IPS DF 4.7 (cell line): ENCODE measurements around the gene PITHD1.
"Not testable (repeated sequence)": the region's sequence is repeated elsewhere in the genome, so short reads cannot be mapped to it uniquely, and the experiment has no call there.

ENCODE experiments used
- DNase-seq: peaks from one replicate; pipeline ENCODE4 v3.0.0-alpha.2; 2013; ENCODE audit warnings: low spot score; ENCODE audit errors: extremely low read depth

The PITHD1 gene

DNA sequence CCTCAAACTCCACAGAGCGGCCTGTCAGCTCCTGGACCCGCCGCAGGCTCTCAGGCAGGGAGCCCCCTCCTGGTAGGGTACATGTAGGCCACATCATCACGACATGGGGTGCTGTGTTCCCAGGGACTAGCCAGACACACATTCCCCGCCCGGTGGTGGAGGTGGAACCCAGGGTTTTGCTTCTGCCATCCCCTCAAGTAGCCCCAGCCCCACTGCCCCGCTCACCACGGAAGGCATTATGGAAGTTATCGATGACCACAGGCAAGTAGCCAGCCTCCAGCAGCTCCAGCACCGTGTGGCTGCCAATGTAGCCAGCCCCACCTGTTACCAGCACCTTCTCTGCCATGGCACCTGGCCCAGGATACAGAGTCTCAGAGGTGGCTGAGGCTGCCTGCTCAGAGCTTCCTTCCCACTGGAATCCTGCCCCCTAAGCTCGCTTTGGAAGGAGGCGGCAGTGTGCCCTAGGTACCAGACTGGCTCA lies 20.5 kb downstream of the PITHD1 start:
- DNase-seq: no peak

DNA sequence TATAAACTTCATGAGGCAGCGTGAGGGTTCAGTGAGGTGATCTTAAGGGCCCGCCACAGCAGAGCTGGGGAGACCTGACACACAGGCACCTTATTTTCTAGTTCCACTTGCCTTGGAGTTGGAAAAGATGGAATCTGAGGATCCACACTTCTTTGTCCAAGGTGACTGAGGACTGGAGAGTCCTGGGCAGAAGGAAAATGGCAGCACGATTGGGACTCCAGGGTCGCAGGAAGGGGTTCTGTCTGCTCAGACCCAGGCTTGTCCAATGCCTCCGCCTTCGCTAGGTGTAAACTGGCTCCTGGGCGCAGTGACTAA lies 21.0 kb downstream of the PITHD1 start:
- no peak for DNase-seq

DNA sequence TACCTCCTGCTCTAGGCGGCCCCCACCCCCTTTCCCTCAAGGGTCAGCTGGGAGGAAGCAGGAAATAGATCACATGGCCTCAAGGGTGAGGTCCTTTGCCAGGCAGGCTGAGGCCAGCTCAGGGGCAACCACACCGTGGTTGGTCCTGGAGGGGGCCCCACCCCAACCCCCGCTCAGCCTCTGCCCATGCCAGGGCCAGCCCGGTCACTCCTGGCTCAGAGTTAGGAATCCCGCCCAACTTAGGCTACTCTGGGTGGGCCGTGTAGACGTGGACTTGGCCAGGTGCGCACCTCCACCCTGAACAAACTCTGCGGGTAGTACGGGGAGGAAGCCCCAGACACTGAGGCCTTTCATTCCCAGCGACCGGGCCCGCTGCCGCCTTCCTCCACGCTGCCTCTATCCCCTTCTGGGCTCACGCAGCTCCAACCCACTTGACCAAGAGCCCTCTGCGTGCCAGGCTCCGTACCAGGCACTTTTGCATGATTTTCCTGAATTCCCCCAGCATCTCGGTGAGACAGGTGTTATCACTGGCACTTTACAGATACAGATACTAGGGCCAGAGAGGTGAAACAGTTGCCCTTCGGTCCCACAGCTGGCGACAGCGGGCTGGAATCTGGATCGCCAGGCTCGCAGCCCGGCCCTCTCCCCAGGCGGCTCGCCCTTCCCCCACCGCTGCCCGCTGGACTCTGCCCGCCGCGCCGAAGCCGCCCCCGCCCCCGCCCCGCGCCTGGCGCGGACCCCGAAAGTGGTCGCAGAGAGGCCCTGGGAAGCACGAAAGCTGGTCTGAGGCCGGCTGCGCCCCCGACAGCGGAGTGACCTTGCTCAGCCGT lies 21.6 kb downstream of the PITHD1 start:
- DNase-seq: no peak

DNA sequence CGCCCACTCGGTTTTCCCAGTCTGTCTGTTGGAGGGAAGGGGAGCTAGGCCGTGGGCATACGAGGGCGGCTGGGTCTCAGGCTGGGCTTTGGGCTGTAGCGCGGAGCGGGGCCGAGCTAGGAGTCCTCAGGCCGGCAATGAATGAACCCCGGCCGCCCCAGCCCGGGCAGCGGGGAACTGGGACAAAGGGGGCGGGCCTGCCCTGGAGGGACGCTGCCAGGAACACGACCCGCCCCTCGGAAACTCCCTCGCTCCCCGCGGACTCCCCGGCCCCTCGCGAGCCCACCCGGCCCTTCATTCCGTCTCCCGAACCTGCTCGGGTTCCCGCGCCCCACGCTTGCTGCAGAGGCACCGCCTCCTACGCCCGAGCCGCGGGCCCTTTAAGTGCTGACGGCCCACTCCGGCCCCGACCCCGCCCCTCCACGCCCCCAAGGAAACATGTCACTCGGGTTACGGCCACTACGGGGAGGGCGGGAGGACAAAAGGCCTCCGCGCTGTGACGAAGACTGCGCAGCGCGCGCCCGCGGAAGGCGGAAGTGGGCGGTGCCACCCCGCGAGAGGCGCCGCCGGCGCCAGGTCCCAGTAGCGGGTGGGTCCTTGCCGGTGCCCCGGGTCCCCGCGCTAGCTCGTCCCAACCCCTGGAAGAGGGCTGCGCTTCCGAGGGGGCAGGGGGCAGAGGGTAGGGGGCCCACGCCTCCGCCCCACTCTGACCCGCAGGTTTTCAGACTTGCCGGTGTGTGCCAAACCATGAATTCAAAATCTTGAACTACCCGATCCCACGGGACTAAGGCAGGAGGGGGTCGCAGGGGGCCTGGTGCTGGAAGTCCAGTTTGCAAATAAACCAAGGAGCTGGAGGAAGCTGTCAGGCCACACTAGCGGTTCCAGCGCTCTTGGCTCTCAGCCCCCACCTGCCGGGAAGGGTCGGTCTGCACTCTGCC lies 22.5 kb downstream of the PITHD1 start, which contains the start of gene GALE:
Gene GALE (minus strand): TSS at position 355 of the 938 bp plus-strand sequence. CDS start 1,747 bp downstream, outside the sequence.
- DNase-seq: no peak

DNA sequence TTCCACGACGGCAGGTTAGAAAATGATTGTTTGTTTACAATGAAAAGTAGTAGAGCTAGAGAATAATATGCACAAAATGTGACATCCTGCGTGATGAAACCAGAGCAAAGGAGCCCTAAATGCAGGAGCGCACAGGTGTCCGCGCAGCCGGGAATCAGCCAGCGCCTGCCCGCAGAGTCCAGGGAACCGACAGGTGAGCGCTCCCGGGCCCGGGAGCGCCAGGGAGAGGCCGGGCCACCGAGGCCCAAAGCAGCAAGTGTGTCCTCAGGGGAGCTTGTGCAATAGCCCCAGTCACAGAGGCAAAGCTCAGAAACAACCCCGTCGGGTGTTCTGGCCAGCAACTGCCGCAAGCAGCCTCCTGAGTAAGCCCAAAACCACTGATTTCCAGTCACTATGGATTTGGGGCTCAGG lies 23.1 kb downstream of the PITHD1 start:
- no peak for DNase-seq

DNA sequence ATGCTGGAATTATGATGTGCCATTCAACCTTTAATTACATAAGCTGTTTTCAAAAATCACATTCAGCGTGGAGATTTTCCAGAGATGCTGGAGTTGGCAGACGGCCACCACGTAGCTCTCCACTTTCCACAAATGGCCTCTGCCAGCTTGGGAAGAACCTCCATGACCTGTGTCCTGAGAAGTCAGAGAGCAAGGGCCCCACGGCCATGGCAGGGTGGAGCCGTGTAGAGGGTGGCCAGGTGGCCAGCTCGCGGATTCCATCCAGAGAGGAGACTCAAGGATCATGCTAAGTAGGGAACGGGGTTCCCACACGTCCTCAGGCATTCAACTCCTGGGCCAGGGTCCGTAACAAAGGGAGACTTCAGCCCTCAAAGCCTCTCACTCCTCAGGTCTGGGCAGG lies 23.7 kb downstream of the PITHD1 start:
- no peak for DNase-seq

DNA sequence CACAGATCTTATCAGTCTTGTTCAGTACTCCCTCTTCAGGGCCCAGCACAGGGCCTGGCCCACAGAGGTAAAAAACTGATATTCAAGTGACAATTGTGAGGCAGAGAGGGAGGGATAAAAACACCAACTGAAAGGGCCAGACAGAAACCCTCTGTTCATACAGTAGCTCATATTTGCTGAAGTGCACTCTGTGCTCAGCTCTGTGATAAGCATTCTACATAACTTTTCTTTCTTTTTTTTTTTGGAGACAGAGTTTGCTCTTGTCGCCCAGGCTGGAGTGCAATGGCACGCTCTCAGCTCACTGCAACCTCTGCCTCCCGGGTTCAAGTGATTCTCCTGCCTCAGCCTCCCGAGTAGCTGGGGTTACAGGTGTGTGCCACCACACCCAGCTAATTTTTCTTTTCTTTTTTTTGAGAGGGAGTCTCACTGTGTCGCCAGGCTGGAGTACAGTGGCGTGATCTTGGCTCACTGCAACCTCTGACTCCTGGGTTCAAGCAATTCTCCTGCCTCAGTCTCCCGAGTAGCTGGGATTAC lies 24.7 kb downstream of the PITHD1 start:
- DNase-seq: not testable (repeated sequence)

DNA sequence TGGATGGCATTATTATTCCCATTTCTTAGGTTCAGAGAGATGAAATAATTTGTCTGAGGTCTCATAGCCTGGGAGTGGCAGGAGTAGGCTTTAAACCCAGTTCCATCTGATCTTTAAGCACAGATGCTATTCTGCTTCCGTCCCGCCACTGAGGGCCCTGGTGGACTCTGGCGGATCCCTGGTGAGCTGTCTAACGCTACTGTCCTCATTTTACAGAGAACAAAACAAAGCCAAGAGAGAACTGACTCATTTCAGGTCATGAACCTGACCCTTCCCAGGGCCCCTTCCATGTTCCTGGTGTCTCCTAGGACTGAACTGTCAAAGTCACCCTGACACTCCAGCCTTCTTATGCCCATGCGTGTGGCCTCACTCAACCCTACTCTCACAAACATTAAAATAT lies 25.5 kb downstream of the PITHD1 start:
- no peak for DNase-seq

DNA sequence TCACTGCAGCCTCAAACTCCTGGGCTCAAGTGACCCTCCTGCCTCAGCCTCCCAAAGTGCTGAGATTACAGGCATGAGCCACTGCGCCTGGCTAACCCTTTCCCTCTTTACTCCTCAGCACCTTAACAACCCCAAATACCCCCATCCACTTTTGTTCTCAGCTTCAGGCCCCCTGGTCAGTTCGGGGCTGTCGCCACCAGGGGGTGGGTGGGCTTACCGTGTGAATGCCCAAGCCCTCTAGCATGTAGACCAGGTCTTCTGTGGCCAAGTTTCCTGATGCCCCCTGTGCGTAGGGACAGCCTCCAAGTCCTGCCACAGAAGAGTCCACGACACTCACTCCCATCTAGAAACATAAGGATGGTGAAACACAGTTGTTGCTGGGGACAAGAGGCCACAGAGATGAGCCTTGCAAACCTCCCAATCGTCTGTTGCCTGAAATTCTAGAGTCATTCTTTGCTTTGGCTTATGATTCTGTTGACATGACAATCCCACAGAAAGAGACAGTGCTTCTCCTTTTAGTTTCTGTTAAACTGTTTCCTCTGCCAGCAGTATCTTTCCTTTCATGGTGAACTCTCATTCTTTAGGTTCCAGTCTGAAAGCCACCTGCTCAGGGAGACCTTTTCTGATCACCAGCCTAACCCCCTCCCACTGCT lies 26.1 kb downstream of the PITHD1 start:
- no peak for DNase-seq

DNA sequence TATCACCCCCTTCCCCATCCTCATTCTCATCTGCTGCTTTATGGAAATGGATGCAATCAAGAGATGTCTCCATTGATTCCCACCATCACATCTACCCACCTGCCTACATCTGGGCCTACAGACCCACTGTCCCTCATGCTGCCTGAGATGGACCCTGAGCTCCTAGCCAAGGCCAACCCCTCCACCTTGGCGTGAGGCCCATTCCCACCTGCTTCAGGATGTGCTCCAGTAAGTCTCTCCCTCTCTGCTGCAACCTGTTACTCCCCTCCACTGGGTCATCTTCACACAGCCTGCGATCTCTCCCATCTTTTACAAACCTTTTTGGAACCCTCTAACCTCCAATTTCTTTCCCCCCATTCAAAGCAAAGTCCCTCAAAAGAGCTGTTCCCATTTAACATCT lies 26.8 kb downstream of the PITHD1 start:
- DNase-seq: no peak

DNA sequence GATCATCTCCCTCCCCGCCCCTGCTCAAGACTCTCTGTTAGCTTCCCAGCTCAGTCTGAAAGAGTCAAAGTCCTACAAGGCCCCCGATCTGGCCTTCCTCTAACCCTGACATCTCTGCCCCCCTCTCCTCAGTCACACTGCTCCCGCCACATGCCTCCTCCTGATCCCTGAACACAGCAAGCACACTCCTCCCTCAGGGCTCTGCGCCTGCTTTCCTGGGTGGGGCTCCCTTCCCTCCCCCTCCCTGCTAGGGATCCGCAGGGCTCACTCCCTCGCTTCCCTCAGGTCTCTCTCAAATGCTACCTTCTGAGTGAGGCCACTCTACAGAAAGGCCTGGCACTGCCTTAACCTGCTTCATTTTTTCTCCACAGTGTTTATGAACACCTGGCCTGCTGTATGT lies 28.1 kb downstream of the PITHD1 start:
- no peak for DNase-seq

DNA sequence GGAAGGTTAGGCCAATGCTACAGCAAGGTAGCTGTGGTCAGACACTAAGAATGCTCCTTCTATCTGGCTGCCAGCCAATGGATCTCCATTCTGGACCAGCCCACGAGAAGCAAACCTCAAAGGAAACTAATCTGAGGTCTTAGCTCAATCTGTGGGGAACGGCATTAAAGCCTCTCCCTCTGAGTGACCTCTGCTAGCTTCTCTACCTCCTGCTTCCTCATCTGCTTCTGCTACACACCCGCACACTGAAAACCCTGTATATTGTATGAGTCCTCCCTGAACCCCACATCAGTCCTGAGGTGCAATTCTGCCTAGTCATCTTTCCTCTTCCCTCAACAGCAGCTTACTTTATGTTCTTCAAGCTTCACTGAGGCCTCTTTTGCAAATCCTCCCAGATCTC lies 29.2 kb downstream of the PITHD1 start:
- no peak for DNase-seq

DNA sequence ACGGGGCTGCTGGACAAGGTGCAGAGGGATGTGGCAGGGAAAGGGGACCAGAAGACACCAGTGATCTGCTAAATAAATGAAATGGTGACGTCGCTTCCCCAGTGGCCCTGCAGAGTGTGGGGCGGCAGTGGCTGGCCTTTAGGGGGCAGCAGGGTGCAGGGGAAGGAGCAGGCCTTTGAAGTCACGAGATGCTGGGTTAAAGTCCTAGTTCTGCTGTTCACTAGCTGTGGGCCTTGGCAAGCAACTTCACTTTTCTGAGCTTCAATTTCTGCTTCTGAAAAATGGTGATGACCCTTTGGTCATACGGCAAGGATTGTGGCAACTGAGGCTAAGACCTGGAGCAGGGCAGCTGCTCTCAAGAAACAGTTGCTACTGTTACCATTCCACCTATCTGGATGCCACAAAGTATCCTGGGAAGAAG lies 31.5 kb downstream of the PITHD1 start:
- DNase-seq: no peak

DNA sequence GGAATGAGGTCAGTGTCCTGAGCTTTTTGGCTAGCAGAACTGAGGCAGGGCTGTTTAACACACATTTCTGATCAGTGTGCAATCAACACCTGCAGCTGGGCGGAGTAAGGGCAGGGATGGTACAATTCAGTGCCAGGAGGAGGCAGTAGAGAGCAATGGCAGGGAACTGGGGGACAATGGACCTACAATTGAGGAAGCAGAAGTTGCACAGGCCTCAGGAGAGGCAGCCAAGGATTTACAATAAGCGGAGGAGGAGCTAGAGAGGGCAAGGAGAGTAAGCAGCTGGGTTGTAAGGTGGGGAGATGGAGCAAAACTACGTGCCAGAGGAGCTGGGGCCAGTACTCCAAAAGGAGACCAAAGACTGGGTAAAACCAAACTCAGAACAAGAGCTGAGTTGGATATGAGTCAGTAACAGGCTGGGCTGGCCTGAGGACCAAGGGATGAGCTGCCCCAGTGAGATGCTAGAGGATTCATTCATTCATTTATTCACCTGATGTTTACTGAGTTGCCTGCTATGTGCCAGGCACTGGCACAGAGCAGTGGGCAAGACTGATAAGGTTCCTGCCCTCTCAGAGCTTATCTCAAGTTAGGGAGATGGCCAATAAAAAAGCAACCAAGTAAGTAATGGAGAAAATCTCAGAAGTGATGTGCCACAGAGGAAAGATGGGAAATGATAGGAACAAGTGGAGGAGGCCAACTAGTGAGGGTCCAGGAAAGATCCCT lies 32.8 kb downstream of the PITHD1 start:
- no peak for DNase-seq

DNA sequence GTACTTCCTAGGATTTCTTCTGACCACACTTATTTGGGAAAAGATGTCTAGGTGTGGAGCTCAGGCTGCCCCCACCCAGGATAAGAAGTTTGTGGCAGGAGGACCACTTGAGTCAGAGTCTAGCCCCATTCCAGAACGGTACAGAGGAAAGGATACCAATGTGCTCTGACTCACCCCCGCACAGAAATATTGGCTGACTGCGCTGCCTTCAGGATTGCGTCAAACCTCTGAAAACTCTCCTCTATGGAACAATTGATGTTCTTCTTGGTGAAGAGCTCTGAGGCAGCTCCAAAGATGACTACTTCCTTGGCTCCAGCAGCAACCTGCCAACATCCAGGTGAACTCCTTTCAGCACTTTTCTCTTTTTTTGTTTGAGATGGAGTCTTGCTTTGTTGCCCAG lies 35.8 kb downstream of the PITHD1 start:
- no peak for DNase-seq

DNA sequence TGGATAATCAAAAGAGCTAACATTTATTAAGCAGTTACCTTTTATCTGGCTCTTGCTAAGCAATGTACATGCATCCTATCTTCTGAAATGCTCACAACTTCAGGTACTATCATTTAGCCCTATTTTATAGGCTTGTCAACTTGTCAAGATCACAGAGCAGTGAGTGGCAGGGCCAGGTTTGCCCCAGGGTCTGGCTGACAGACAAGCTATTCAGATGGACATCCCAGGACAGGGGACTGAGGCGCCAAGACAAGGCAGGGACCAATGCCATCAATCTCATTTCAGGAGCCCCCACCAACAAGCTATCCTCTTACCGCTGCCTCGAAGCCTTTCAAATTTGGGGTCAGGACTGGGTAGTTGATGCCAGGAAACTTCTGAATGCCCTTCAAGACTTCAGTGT lies 38.1 kb downstream of the PITHD1 start:
- DNase-seq: no peak

DNA sequence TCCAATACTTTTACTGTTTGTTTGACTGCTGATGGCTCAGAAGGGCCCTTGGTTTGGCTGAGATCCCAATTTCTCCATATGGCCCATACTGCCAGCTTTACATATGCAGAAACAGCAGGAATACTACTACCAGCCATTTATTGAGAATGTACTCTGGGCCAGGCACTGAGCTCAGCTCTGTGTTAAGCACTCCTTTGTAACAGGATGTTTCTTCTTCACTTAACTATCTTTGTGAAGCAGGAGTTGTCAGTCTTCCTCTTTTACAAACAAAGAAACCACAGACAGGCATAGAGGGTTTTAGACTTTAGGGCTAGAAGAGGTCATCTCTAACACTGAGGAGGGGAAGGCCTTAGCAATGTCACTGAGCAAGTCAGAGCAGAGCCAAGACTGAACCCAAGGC lies 38.7 kb downstream of the PITHD1 start:
- DNase-seq: no peak

DNA sequence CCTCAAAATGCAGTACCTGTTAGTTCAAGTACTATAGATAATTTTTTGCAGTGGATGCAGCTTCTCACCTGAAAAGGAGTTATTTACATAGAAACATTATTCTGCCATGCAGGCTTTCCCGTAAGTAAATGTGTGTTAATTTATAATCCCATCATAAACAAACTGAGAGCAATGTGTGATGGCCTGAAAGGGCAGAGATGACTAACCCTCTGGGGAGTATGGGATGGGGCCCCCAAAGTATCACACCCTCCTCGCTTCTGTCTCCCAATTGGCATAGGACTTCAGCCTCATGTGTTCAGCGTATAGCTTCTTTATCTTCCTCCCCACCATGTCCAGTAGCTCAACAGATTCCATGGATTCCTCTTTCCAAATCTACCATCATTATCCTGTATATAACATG lies 39.4 kb downstream of the PITHD1 start:
- no peak for DNase-seq

DNA sequence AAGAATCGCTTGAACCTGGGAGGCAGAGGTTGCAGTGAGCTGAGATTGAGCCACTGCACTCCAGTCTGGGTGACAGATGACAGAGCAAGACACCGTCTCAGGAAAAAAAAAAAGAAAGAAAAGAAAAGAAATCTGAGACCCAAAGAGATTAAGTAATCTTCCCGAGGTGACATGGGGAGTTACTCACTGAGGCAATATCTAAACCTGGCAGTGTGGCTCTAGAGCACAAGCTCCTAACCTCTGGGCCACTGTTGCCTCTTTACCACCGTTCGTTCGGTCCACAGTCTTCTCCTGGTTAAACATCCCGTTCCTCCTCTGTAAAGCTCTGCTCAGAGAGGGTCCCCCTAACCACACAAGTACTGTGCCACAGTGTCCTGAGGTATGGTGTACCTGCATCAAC lies 45.5 kb downstream of the PITHD1 start:
- DNase-seq: no peak

DNA sequence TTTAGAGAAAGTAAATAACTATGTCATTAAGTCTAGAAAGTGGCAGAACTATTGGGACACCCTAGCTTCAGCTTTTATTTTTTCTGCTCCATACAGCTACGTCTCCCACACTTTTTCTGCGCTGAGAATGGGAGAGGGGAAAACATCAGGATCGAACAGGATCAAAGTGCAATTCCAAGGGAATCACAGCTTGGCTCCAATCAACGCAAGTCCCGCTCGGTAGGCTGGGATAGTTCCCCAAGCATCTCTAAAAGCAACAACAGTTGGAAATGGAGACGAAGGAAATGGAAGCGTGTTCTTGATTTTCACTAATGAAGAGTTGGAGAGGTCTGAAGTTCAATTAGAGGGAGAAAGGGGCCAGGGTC lies 46.5 kb downstream of the PITHD1 start:
- DNase-seq: no peak
